Trophoblast cell (in vitro differentiated cells and primary cell): ENCODE measurements around the gene FLT3.
"Not testable (repeated sequence)": the region's sequence is repeated elsewhere in the genome, so short reads cannot be mapped to it uniquely, and the experiment has no call there.

Experiments used
- DNase-seq, 2 donors: peaks; one replicate each; pipeline ENCODE4 v3.0.0-alpha.2; 2016
- H2AFZ ChIP-seq: 2 replicates; pipeline ENCODE4 v1.6.1; 2013; ENCODE audit warnings: low read length, moderate library complexity, mild to moderate bottlenecking; ENCODE audit not compliant: insufficient read depth, poor library complexity
- H2AK5ac ChIP-seq: 2 replicates; pipeline ENCODE4 v1.6.1; 2013; ENCODE audit warnings: mild to moderate bottlenecking, low read length
- H2BK120ac ChIP-seq: 2 replicates; pipeline ENCODE4 v1.6.1; 2013; ENCODE audit warnings: low read length, mild to moderate bottlenecking, moderate library complexity; ENCODE audit not compliant: insufficient read depth, poor library complexity
- H2BK12ac ChIP-seq: 2 replicates; pipeline ENCODE4 v1.6.1; 2013; ENCODE audit warnings: mild to moderate bottlenecking, low read length, moderate library complexity
- H2BK5ac ChIP-seq: 2 replicates; pipeline ENCODE4 v1.6.1; 2013; ENCODE audit warnings: low read length, low read depth, moderate library complexity, mild to moderate bottlenecking; ENCODE audit not compliant: poor library complexity
- H3K14ac ChIP-seq: 2 replicates; pipeline ENCODE4 v1.6.1; 2013; ENCODE audit warnings: mild to moderate bottlenecking, low read length
- H3K18ac ChIP-seq: 2 replicates; pipeline ENCODE4 v1.6.1; 2013; ENCODE audit warnings: mild to moderate bottlenecking, low read length
- H3K23ac ChIP-seq: 2 replicates; pipeline ENCODE4 v1.6.1; 2013; ENCODE audit warnings: low read length
- H3K27ac ChIP-seq: 2 replicates; pipeline ENCODE4 v1.5.1; 2013; ENCODE audit warnings: low read depth, mild to moderate bottlenecking, inconsistent platforms, low read length, moderate library complexity
- H3K27me3 ChIP-seq: 2 replicates; pipeline ENCODE4 v1.6.1; 2013; ENCODE audit warnings: inconsistent platforms, mild to moderate bottlenecking, low read length, moderate library complexity; ENCODE audit not compliant: insufficient read depth
- H3K36me3 ChIP-seq, 2 experiments: 1 replicate in 1 of 2; 2 replicates in 1 of 2; pipeline ENCODE4 v1.6.1; 2013; ENCODE audit warnings: low read length in 2 of 2, mild to moderate bottlenecking in 2 of 2, moderate library complexity in 1 of 2; ENCODE audit not compliant: insufficient read depth in 2 of 2, control insufficient read depth in 1 of 2
- H3K4ac ChIP-seq: 2 replicates; pipeline ENCODE4 v1.6.1; 2013; ENCODE audit warnings: low read depth, mild to moderate bottlenecking, low read length, moderate library complexity
- H3K4me1 ChIP-seq, 2 experiments: 1 replicate in 1 of 2; 2 replicates in 1 of 2; pipeline ENCODE4 v1.6.1; 2013; ENCODE audit warnings: low read length in 2 of 2, mild to moderate bottlenecking in 2 of 2, moderate library complexity in 1 of 2; ENCODE audit not compliant: insufficient read depth in 2 of 2, control insufficient read depth in 1 of 2
- H3K4me2 ChIP-seq: 2 replicates; pipeline ENCODE4 v1.6.1; 2013; ENCODE audit warnings: inconsistent platforms, mild to moderate bottlenecking, low read length, moderate library complexity
- H3K4me3 ChIP-seq: 2 replicates; pipeline ENCODE4 v1.5.1; 2013; ENCODE audit warnings: mild to moderate bottlenecking, low read depth, low read length, inconsistent platforms
- H3K79me1 ChIP-seq: one replicate; pipeline ENCODE4 v1.6.1; 2013; ENCODE audit warnings: low read length
- H3K79me2 ChIP-seq: 2 replicates; pipeline ENCODE4 v1.6.1; 2013; ENCODE audit warnings: low read length, mild to moderate bottlenecking; ENCODE audit not compliant: control insufficient read depth, insufficient read depth, poor library complexity
- H3K9ac ChIP-seq: 2 replicates; pipeline ENCODE4 v1.6.1; 2013; ENCODE audit warnings: mild to moderate bottlenecking, low read length
- H3K9me3 ChIP-seq: 2 replicates; pipeline ENCODE4 v1.6.1; 2013; ENCODE audit warnings: low read depth, mild to moderate bottlenecking, control low read depth, inconsistent platforms, low read length; ENCODE audit not compliant: insufficient read depth
- H4K12ac ChIP-seq: 2 replicates; pipeline ENCODE4 v1.6.1; 2013; ENCODE audit warnings: low read depth, mild to moderate bottlenecking, low read length, moderate library complexity
- H4K8ac ChIP-seq: 2 replicates; pipeline ENCODE4 v1.6.1; 2013; ENCODE audit warnings: low read depth, mild to moderate bottlenecking, low read length, moderate library complexity
- H4K91ac ChIP-seq: one replicate; pipeline ENCODE4 v1.6.1; 2013; ENCODE audit warnings: low read depth, mild to moderate bottlenecking, low read length, moderate library complexity
- WGBS: extraction: QIAGEN DNeasy Blood & Tissue Kit; methylation state at CpG from one replicate; pipeline ENCODE4 v1.1.7; 2013; ENCODE audit warnings: missing lambda C conversion rate; ENCODE audit not compliant: insufficient read length, insufficient coverage; ENCODE audit errors: extremely low coverage; 5-methylcytosine and 5-hydroxymethylcytosine counted together

The FLT3 gene

GRCh38 chr13:28092431-28092830 lies 7.9 kb downstream of the FLT3 start:
- no CpG with 5 or more reads among the region's 2 CpGs for WGBS
- no peaks in the 10 kb centered on the region for H3K4me1 ChIP-seq
- H4K8ac ChIP-seq: no peak overlapping the region
- H2BK12ac ChIP-seq: no peak overlapping the region
- H3K27ac ChIP-seq: no peak overlapping the region
- no peak overlapping the region for H4K12ac ChIP-seq
- no peaks in the 10 kb centered on the region for H3K79me1 ChIP-seq
- no peak overlapping the region for H2AFZ ChIP-seq
- H4K91ac ChIP-seq: no peak overlapping the region
- H3K4ac ChIP-seq: no peak overlapping the region
- H3K14ac ChIP-seq: no peak overlapping the region
- no peaks in the 10 kb centered on the region for H3K79me2 ChIP-seq
- no peak overlapping the region for H3K9ac ChIP-seq
- H2AK5ac ChIP-seq: no peak overlapping the region
- no peak overlapping the region for H3K4me3 ChIP-seq
- H3K36me3 ChIP-seq: no peaks in the 10 kb centered on the region
- DNase-seq: no peak
- no peak overlapping the region for H3K18ac ChIP-seq
- no peak overlapping the region for H2BK5ac ChIP-seq
- no peak overlapping the region for H2BK120ac ChIP-seq
- no peaks in the 10 kb centered on the region for H3K9me3 ChIP-seq
- no peaks in the 10 kb centered on the region for H3K27me3 ChIP-seq
- H3K4me2 ChIP-seq: no peak overlapping the region
- no peak overlapping the region for H3K23ac ChIP-seq

GRCh38 chr13:28089065-28089464 lies 11.3 kb downstream of the FLT3 start:
- Histone ChIP-seq H2BK5ac (no peak overlapping the region), H2BK12ac (no peak overlapping the region), H3K4me2 (no peak overlapping the region), H3K79me1 (no peaks in the 10 kb centered on the region), H3K14ac (no peak overlapping the region), H3K4ac (no peak overlapping the region), H3K23ac (no peak overlapping the region), H3K9ac (no peak overlapping the region), H3K27ac (no peak overlapping the region), H3K9me3 (no peaks in the 10 kb centered on the region), H2BK120ac (no peak overlapping the region), H4K8ac (no peak overlapping the region), H3K4me1 (no peaks in the 10 kb centered on the region), H4K12ac (no peak overlapping the region), H3K79me2 (no peaks in the 10 kb centered on the region), H3K4me3 (no peak overlapping the region), H3K36me3 (no peaks in the 10 kb centered on the region), H2AK5ac (no peak overlapping the region), H3K27me3 (no peaks in the 10 kb centered on the region), H3K18ac (no peak overlapping the region), H4K91ac (no peak overlapping the region), H2AFZ (no peak overlapping the region)
- DNase-seq: no peak
- WGBS: no CpG with 5 or more reads among the region's 1 CpG

- not testable (repeated sequence) for H3K4me1 ChIP-seq, H4K12ac ChIP-seq, H3K27me3 ChIP-seq, H3K14ac ChIP-seq, H3K23ac ChIP-seq, H2BK12ac ChIP-seq, H4K91ac ChIP-seq, H3K4me2 ChIP-seq, H3K4ac ChIP-seq, H3K79me2 ChIP-seq, H2BK120ac ChIP-seq, H3K4me3 ChIP-seq, H3K18ac ChIP-seq, H2BK5ac ChIP-seq, DNase-seq, H3K9me3 ChIP-seq, H2AK5ac ChIP-seq, H3K27ac ChIP-seq, H4K8ac ChIP-seq, H3K9ac ChIP-seq, H3K36me3 ChIP-seq, H3K79me1 ChIP-seq, H2AFZ ChIP-seq
- no CpG with 5 or more reads among the region's 2 CpGs for WGBS
Observed at GRCh38 chr13:28077820-28078219, 22.6 kb downstream of the FLT3 start.

- Histone ChIP-seq H3K14ac (no peak overlapping the region), H3K27ac (no peak overlapping the region), H3K9ac (no peak overlapping the region), H3K36me3 (no peaks in the 10 kb centered on the region), H2BK12ac (no peak overlapping the region), H4K12ac (no peak overlapping the region), H3K4me2 (no peak overlapping the region), H3K79me1 (no peaks in the 10 kb centered on the region), H2AFZ (no peak overlapping the region), H3K23ac (no peak overlapping the region), H3K9me3 (no peaks in the 10 kb centered on the region), H2BK120ac (no peak overlapping the region), H3K4me3 (no peak overlapping the region), H3K27me3 (no peaks in the 10 kb centered on the region), H2AK5ac (no peak overlapping the region), H3K4me1 (no peaks in the 10 kb centered on the region), H3K4ac (no peak overlapping the region), H3K79me2 (no peaks in the 10 kb centered on the region), H3K18ac (no peak overlapping the region), H2BK5ac (no peak overlapping the region), H4K91ac (no peak overlapping the region), H4K8ac (no peak overlapping the region)
- no peak for DNase-seq
- no CpG with 5 or more reads among the region's 6 CpGs for WGBS
Observed at GRCh38 chr13:28077231-28077630, 23.1 kb downstream of the FLT3 start.
